Effector CD4-positive, alpha-beta T cell (primary cell): ENCODE results near the gene UBAP1.
A peak's percentile ranks its signal among the peaks of the same experiment; 100 is the strongest.
"Not testable (repeated sequence)": the region's sequence is repeated elsewhere in the genome, so short reads cannot be mapped to it uniquely, and the experiment has no call there.

ENCODE experiments used
- DNase-seq: peaks from one replicate; pipeline ENCODE4 v3.0.0-alpha.2; 2020

UBAP1 gene

GRCh38 chr9:34226144-34226760 is 47.4 kb downstream of the UBAP1 start:
- not testable (repeated sequence) for DNase-seq

GRCh38 chr9:34227445-34227844 is 48.6 kb downstream of the UBAP1 start:
- no peak for DNase-seq

- DNase-seq, result no peak
Observed at GRCh38 chr9:34230556-34230955, 51.7 kb downstream of the UBAP1 start.

GRCh38 chr9:34232201-34232600 is 53.4 kb downstream of the UBAP1 start:
- DNase-seq, result no peak

- DNase-seq, result no peak
Observed at GRCh38 chr9:34233672-34234071, 54.8 kb downstream of the UBAP1 start.

GRCh38 chr9:34237836-34238235 is 59.0 kb downstream of the UBAP1 start:
- no peak for DNase-seq

- DNase-seq, result no peak
Observed at GRCh38 chr9:34240006-34240405, 61.2 kb downstream of the UBAP1 start.

GRCh38 chr9:34242830-34243229 is 64.0 kb downstream of the UBAP1 start:
- DNase-seq, result no peak

- DNase-seq, result not testable (repeated sequence)
Observed at GRCh38 chr9:34245212-34245611, 66.4 kb downstream of the UBAP1 start.

- DNase-seq, result no peak
Observed at GRCh38 chr9:34246453-34246852, 67.6 kb downstream of the UBAP1 start.

GRCh38 chr9:34247782-34248181 is 68.9 kb downstream of the UBAP1 start:
- not testable (repeated sequence) for DNase-seq

- no peak for DNase-seq
Observed at GRCh38 chr9:34249274-34249673, 70.4 kb downstream of the UBAP1 start.

GRCh38 chr9:34250721-34251120 is 71.9 kb downstream of the UBAP1 start:
- DNase-seq, result no peak

GRCh38 chr9:34252016-34252415 is 73.2 kb downstream of the UBAP1 start:
- DNase-seq, result no peak

GRCh38 chr9:34252670-34253459 is 74.0 kb downstream of the UBAP1 start:
- DNase-seq, result peak; percentile 43

- no peak for DNase-seq
Observed at GRCh38 chr9:34253460-34253837, 74.6 kb downstream of the UBAP1 start.

GRCh38 chr9:34254141-34254913 is 75.5 kb downstream of the UBAP1 start:
- no peak for DNase-seq

- DNase-seq, result no peak
Observed at GRCh38 chr9:34254966-34255825, 76.4 kb downstream of the UBAP1 start.

GRCh38 chr9:34256104-34256503 is 77.3 kb downstream of the UBAP1 start:
- DNase-seq, result no peak

- DNase-seq, result no peak
Observed at GRCh38 chr9:34256987-34257585, 78.2 kb downstream of the UBAP1 start.

- no peak for DNase-seq
Observed at GRCh38 chr9:34259315-34259714, 80.5 kb downstream of the UBAP1 start.

GRCh38 chr9:34262971-34263370 is 84.1 kb downstream of the UBAP1 start:
- DNase-seq, result no peak
